C4-2B (cell line): ENCODE results near the gene F5.

Experiments used
- ZFX ChIP-seq: fragments of 450-650 bp; IDR thresholded peaks from 2 replicates; pipeline ENCODE4 v1.6.1; 2017
- TF ChIP-seq, protein P1 (sequence below): fragments of 450-650 bp; conservative IDR thresholded peaks from 2 replicates; pipeline ENCODE4 v1.5.1; 2017; ENCODE audit warnings: mild to moderate bottlenecking

GRCh38 chr1:169474302-169474995 is 111.8 kb downstream of the F5 start:
- TF ChIP-seq, protein P1, sequence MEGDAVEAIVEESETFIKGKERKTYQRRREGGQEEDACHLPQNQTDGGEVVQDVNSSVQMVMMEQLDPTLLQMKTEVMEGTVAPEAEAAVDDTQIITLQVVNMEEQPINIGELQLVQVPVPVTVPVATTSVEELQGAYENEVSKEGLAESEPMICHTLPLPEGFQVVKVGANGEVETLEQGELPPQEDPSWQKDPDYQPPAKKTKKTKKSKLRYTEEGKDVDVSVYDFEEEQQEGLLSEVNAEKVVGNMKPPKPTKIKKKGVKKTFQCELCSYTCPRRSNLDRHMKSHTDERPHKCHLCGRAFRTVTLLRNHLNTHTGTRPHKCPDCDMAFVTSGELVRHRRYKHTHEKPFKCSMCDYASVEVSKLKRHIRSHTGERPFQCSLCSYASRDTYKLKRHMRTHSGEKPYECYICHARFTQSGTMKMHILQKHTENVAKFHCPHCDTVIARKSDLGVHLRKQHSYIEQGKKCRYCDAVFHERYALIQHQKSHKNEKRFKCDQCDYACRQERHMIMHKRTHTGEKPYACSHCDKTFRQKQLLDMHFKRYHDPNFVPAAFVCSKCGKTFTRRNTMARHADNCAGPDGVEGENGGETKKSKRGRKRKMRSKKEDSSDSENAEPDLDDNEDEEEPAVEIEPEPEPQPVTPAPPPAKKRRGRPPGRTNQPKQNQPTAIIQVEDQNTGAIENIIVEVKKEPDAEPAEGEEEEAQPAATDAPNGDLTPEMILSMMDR, result no peak
- no peak for TF ChIP-seq ZFX
